GM21529 (cell line): ENCODE data around the gene HIVEP3.

Experiments
- ATAC-seq: cut with Tn5 transposase; IDR thresholded peaks from one replicate; pipeline ENCODE4 v1.9.1; 2021; ENCODE audit not compliant: unreplicated experiment

Gene HIVEP3

DNA sequence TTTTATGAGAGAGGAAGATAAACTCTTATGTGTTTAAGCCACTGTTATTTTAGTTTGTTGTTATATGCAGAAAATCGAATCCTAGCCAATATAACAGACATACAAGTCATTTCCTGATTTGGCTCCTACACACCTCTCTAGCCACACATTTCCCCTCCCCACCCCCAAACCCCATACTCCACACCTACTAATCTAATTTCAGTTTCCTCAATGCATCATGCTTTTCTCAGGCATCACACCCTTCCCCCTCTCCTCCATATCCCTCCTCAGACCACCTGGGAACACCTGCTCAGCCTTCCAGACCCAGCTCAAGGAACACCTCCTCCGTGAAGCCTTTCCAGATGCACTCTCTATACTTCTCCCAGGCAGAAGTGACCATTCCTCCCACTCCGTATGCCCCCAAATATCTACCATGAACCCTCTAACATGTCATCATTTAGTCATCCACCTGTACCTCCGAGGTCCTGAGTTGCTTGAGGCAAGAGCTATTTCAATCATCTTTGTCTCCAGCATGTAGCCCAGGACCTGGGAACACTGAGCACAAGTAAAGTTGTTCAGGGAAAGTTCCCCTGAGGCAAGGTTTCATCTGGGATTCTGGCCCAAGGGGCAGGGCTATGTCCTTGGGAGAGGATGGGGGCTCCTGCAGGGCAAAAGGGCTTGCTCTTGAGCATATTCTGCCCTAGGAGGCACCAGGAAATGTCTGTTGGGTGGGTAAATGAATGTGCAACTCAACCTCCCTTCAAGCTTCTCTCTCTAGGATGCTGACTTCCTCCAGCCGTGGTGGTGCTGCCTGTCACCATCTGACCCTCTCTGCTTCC is 126.8 kb downstream of the HIVEP3 start:
- ATAC-seq: no peak

DNA sequence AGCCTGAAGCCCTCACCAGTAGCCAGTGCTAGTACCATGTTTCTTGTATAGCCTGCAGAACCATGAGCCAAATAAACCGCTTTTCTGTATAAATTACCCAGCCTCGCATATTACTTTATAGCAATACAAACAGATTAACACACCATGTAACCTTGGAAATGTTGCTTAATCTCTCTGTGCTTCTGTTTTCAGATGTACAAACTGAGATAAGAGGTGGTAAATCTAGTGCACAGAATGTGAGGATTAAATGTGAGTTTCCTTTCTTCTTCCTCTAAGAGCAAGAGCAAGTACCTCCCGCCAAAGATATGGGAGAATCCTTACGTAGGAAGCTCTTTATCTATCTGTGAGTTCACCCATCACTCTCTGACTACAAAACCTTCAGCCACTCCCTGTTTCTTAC is 128.4 kb downstream of the HIVEP3 start:
- no peak for ATAC-seq

DNA sequence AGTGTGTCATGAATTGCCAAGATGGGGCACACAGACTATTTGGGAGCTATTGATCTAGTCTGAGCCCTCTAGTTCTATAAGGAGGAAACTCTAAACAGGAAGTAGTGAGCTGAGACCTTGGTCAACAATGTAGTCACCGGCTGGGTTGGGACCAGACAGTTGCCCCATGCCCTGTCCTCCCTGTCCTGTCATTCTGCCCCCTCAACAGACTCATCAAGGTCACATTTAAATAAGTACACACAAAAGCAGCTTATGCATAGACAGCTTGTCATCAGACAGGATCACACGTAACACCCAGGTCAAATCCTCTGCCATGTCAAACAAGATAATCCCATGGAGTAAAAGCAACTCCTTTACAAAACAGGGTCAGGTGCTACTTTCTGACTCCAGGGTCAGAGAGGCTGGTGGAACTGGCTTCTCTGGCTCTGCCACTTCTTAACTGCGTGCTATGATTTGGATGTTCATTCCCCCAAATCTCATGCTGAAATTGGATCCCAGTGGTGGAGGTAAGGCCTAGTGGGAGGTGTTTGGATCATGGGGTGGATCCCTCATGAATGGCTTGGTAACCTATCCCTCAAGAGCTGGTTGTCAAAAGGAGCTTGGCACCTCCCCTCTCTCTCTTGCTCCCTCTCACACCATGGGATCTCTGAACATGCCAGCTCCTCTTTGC is 128.9 kb downstream of the HIVEP3 start:
- ATAC-seq: no peak

DNA sequence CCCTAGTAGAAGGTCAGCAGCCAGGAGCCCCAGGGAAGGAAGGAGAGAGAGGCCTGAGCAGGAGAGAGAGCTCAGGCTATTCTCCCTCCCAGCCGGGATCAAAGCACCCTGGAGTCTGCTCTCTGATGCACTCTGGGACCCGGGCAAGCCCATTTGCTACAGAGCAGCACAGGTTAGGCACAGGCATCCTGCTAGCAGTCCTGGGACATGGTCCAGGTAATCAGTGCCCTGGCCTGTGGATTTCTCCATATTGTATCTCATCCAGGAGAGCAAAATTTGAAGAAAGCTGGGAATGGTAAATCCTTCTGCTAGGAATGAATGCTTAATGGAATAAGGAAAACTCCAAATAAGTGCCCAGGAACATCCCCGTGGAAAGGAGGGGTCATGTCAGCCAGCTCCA is 130.3 kb downstream of the HIVEP3 start:
- ATAC-seq: no peak

DNA sequence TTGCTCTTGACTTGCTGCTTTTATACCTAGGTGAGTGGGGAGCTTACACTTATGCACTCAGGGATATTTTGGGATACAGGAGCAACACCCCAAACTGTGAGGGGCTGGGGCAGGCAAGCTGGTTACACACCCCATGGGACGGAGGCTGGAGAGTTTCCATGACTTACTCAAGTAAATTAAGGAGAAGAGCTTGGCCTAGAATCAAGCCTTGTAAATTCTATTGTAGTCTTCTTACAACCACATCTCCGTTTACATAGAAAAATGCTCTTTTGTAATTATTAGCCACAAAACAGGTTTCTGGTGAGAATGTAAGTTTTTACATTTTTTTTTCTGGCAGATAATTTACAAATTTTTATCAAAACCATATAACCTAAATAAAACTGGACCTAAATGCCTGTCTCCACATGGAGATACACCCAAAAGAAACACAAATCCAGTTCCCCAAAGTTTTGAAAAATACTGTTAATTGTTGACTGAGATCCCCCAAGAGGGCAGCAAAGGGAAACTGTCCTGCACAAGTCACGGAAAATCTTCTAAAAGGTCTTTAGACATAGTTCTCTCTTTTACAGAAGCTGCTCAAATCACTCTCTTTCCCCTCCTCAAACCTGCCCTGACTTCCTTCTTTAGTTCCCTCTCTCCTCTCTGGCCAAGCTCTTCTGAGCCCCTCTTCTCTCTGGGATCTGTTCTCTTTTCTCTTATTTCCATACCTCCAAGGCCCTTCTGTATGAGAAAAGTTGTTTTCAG is 134.0 kb downstream of the HIVEP3 start:
- ATAC-seq: no peak

DNA sequence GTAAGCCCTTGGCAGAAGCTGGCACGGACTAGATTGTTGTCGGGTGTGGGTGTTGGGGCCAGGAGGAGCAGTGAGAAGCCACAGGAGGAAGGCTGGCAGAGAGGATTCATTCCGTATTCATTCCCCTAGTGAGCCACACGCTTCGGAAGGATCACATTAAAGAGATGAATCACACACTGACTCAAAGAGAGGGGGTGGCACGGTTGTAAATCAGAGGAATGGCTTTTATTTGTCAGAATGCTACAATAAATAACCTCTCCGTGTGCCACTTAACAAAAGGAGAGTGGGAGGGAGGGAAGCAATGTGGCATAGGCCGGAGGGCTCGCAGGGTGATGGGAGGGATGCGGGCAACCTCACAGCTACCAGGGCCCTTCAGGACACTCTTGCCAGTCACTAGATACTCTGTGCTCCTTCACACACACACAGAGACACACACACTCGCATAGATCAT is 135.5 kb downstream of the HIVEP3 start:
- no peak for ATAC-seq

DNA sequence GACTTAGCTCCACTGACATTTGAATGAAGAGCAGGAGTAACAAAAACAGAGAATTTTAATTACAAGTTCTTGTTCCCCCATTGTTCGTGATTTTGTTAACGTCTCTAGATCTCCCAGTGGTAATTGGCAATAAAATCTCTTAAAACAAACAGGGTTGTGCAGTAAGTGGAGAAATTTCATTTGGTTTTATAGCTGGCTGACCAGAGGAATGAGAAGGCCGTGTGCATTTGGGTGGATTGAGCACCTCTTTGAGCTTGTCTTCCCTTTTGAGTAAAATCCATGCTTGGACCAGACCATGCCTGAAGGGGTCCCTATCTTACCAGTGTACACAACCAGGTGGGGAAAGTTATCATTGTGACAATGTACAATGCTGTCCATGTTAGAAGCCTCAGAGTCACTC is 137.8 kb downstream of the HIVEP3 start:
- ATAC-seq: no peak

DNA sequence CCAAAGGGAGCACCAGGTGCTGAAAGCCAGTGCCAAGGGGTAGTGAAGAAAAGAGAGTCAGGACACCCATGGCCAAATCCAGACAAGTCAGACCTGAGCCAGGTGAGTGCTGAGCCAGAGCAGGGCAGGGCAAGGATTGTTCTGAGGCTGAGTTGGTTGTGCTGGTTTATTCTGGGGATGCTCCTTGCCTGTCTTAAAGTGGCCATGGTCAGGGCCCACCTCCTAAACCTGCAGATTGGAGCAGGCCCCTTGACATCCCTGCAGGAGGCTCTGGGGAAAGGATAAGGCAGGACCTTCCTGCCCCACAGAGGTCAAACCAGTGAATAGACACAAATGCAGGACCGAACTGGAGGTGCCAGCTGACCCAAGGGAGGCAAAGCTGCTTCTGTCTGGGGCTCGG is 138.4 kb downstream of the HIVEP3 start:
- no peak for ATAC-seq

DNA sequence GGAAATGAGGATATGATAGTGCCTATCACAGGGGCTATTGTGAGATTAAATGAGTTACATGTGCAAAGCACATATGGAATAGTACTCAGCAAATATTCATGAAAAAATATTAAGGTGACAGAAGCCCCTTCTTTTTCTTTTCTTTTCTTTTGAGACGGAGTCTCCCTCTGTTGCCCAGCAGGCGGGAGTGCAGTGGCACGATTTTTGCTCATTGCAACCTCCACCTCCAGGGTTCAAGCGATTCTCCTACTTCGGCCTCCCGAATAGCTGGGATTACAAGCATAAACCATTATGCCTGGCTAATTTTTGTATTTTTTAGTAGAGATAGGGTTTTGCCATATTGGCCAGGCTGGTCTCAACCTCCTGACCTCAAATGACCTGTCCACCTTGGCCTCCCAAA is 139.4 kb downstream of the HIVEP3 start:
- ATAC-seq: no peak

DNA sequence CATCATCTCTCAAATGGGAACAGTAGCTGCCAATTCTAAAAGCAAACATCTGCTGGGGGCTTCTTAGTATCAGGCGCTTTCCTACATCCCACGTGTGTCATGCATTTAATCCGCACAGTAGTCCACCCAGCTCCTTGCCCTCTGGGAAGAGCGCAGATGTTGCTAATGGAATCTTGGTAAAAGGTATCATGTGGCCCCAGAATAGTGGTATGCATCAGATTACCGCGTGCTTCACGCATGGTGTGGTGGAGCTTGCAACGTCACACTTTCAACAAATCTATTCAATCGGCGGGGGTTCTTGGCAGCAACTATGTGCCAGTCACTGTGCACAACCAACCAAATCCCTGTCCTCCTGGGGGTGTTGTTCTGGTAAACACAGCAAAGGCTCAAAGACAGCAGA is 141.0 kb downstream of the HIVEP3 start:
- ATAC-seq: no peak

DNA sequence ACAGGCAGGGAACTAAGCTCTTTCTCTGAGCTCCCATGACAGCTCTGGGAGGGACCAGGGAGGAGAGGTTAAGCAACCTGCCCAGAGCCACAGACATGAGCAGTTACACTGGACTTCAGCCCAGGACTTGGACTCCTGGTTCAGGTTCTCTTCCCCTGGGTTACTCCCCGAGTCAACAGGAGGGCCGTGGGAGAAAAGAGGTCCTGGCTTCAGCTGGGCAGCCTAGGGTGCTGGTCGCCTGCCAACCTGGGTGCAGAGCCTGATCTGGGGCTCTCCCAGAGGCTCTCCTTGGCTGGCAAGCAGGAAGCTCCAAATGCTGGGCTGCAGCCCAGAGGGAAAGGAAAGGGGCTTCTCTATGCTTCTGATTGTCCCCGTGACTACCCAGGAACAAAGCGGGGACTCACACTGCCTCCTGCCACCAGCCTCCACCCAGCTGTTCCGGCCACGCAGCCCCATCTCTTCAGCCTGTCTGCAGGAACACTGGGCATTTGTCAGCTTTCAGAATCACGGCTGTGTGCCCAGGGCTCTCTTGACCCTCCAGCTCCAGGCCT is 141.8 kb downstream of the HIVEP3 start:
- ATAC-seq: no peak

DNA sequence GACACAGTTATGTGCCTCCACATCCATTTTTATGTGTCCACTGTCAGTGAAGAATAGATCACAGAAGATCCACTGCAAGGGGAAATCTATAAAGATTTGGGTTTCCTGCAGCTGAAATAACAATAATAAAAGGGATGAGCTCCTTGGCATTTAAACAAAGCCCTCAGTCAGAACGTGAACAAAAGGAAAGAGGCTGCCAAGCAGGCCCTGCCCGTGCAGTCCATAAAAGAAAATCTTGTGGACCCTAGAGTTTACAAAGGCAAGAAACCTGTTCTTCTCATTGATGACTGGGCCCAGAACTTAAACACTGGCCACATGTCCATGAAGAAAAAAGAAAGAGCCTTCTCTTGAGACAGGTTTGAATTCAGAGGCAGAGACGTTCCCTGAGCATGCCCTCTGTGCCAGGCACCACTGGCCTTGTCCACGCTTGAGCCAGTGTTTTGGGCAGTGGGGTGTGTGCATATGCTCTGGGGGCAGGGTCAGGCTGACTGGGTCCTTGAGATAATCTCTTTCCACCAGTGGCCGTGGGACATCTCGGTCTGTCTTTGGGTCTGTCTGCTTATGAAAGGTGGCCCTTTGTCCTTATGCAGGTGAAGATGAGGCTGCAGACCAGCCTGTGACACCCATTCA is 142.7 kb downstream of the HIVEP3 start:
- ATAC-seq: no peak

DNA sequence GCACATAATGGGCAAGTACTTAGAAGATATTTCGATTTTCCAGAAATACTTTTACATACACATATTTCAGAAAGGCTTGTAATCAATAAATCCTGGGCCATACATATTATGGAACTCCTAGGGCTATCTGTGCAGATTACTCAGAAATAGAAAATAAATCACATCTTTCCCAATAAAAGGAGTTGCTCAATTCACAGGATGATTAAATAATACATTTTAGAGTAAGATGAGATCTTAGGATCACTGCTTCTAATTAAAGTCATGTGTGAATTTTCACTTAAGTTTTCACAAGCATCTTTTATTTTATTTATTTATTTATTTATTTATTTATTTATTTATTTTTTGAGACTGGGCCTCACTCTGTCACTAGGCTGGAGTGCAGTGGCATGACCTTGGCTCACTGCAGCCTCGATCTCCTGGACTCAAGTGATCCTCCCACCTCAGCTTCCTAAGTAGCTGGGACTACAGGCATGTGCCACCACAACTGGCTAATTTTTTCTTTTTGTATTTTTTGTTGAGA is 144.2 kb downstream of the HIVEP3 start:
- no peak for ATAC-seq

DNA sequence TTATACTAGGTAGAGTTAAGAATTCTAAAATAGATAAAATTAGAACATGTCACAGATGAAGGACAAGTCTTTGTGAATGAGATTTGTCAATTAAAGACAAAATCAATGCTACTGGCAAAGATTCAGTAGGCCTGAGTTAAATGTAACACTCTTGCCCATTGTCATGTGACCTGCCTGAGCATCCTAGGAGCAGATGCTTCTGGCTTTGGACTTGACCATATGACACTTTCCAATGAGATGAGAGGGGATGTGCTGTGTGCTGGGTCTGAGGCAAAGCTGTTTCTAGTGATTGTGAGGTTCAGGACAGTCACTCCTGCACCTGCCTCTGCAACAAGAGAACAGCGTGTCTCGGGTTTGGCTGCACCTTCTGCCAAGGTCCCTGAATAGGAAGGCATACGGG is 144.9 kb downstream of the HIVEP3 start:
- no peak for ATAC-seq

DNA sequence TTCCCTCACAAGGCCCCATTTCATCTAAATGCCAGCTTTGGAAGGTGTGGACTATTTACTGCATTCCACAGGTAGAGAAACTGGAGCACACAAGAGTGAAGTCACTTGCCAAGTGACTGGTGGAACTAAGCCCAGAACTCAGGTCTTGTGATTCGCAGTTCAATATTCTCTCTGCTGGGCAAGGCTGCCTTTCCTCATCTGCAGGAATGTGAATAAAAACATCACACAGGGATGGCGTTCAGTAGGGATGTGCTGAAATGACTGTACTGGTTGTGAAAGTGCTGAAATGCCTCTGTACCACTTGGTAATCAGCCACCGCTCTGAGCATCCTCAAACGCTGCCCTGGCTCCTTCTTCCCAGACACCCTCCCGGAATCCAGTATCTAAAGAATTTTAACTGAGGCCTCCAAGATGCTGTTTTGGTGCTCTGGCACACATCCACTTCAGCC is 145.6 kb downstream of the HIVEP3 start:
- ATAC-seq: no peak

DNA sequence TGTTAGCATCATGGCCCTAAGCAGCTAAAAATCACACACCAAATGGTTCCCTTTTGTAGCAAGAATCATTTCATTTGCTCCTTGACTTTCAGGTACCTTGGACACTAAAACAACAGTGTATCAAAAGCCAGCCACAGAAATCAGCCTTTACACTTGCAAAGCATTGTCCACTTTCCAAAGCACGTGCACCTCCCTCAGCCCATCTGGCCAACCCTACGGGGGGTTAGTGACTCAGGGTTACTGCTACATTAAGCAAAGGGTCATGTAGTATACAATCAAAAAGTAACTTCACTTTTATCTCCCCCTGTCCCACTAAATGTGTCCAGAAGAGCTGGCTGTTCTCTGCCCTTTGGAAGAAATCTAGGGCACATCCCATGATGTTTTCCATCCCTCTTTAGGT is 149.7 kb downstream of the HIVEP3 start:
- no peak for ATAC-seq

DNA sequence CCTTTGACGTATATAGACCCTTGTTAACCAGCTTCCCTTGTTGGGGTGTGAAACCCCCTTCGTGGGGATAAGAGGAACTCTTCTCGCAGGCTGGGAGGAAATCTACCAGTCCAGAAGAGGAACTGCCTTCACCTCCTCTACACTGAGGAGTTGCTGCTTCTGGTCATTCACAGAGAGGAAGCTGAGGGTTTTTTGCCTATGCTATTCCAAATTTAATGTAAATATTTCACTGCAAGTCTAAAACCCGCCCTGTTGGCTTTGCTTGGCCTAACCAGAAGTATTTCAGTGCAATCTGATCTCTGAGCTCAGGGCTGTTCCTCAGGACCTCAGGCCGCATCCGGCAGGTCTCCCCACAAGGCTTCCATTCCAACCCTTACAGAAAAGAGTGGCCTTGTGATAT is 150.1 kb downstream of the HIVEP3 start:
- no peak for ATAC-seq

DNA sequence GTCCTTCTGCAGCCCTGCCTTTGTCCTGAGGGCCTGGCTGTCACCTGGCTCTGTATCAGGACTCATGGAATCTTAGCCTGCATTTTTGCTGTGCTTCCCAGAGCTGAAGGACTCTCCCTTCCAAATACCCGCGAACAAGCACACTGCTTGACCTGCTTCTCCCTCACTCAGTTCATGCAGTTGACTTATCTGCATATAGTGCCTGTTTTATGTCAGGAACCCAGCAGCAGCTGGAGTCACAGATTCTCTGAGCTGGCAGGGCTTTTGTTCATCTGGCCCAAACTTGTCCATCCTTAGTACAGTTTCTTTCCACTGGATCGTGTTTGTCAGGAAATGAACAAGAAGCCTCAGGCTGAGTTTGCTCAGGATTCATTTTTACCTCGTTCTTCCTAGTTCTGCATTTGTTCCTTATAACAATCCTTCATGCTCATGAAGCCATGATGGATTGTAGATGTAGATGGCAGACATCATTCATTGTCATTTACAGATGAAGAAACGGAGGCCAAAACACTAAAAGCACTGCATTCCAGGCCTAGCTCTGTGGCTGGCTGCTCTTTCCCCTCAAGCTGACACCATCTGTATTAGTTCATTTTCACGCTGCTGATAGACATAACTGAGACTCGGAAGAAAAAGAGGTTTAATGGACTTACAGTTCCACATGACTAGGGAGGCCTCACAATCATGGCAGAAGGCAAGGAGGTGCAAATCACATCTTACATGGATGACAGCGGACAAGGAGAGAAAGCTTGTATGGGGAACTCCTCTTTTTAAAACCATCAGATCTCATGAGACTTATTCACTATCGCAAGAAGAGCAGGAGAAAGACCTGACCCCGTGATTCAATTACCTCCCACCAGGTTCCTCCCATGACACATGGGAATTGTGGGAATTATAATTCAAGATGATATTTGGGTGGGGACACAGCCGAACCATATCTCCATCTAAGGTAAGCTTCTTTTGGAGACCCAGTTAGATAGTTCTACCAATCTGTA is 150.9 kb downstream of the HIVEP3 start:
- ATAC-seq: no peak

DNA sequence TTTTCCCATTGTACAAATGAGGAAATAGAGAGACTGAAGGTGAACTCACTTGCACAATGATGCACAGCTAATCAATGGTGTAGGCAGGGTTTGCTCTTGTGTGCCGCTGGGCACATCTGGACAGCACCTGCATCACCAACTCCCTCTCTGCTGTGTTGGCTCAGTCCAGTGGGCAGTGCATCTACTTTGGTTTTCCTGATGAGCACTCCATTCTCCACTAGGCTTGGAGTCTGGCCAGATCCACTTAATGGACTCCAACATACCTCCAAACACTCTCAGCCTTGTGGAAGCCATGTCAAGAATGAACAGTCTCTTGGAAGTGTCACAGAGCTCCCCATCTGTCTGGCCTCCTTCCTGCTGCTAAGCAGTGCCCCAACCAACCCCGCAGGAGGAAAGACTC is 152.2 kb downstream of the HIVEP3 start:
- no peak for ATAC-seq

DNA sequence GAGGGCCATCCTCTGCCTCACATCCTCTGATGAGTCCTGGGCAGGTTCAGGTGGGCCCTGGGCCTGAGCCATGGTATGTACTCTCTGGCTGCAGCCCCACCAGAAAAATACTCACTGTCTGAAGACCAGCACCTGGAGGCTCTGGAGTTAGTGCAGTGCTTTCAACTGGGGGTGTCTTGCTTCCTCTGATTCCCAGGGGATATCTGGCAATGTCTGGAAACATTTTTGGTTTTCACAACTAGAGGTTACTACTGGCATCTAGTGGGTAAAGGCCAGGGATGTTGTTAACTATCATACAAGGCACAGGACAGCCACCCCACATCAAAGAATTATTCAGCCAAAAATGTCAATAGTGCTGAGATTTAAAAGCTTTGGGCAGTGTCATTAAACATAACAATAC is 152.7 kb downstream of the HIVEP3 start:
- no peak for ATAC-seq
